ENCODE data around the gene PLG.
"Not testable (repeated sequence)": the region's sequence is repeated elsewhere in the genome, so short reads cannot be mapped to it uniquely, and the experiment has no call there.

The PLG gene

DNA sequence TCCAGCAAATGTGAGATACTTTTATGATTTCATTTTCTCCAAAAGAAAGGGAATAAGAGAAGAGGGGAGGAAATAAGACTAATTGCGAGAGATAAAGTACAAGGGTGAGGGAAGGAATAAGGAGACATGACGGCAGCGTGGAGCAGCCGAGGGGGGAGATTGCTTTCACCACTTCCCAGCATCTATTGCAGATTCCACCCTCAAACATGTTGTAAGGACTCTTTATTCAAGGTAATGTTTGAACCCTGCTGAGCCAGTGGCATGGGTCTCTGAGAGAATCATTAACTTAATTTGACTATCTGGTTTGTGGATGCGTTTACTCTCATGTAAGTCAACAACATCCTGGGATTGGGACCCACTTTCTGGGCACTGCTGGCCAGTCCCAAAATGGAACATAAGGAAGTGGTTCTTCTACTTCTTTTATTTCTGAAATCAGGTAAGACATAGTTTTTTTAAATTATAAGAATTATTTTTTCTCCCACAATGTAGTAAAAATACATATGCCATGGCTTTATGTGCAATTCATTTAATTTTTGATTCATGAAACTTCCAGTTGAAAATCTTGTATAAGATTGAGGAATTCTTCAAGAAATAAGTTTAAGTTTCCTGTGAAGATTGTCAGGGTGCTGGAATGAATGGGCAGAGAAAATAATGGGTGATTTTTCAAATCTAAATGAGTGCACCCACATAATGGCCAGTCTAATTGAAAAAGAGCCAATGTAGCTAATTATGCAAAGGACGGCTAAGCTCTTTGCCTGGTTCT, at the start of gene PLG:
TSS of gene PLG (plus strand) at position 327 of the 763 bp plus-strand sequence. CDS start at position 388, 61 bp downstream.
- not testable (repeated sequence) for DNase-seq (ENCODE audit: low spot score); FAIRE-seq

DNA sequence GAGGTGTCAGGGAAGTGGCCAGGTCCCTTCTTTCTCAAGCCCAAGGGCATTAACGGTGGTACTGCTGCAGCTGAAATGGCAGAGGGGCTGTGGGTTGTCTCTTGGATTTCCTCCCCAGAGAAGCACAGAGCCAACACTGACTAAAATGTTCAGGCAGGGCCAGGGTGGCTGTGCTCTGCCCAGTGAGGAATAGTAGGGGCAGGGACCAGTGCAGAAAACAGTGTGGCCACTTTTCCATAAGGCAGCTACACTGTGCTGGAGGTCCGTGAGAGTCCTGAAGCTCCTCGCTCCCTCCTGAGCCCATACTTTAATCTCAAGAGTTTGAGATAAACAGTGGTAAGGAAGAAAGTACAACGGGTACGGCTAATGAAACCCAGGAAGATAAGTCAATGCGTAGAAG, 42.5 kb upstream of the PLG start:
- FAIRE-seq, result no peak

DNA sequence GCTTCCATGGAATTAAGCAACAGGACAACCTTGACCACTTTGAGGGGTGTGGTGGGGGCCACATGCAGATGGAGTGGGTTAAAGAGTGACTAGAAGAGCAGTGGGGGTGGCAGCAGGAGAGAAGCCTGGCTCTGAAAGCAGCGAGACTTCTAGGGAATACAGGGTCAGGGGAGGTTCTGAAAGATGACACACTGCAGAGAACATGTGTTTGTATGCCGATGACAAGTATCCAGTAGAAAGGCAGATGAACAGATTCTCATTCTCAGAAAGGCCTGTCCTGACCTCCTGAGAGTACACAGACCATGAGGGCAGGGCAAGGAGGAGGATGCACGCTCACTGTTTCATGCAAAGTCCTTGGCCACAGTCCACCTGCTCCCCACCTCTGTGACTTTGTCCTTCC, 40.8 kb upstream of the PLG start:
- DNase-seq (ENCODE audit: low spot score) (no peak), FAIRE-seq (no peak)

More for the DNA sequence above, 42.5 kb upstream of the PLG start:
- no peak for DNase-seq (ENCODE audit: low spot score)

DNA sequence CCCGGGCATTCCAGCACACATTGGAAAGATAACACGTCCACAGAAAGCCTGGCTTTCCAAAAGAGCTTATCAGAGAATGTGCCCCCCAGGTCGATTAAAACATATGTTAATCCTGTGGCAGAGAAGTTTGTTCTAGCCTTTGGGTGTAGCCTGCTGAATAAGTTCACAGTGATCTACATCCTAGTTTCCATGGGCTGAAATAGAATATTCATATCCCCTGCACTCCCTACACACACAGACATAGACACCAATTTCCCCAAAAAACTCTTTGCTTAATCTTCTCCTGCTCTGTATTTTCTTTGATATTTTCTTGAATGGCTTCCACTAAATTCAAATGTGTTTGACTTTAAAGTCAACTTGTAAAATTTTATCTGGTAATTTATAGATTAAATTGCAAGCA, 39.6 kb upstream of the PLG start:
- FAIRE-seq (no peak), DNase-seq (ENCODE audit: low spot score) (no peak)

DNA sequence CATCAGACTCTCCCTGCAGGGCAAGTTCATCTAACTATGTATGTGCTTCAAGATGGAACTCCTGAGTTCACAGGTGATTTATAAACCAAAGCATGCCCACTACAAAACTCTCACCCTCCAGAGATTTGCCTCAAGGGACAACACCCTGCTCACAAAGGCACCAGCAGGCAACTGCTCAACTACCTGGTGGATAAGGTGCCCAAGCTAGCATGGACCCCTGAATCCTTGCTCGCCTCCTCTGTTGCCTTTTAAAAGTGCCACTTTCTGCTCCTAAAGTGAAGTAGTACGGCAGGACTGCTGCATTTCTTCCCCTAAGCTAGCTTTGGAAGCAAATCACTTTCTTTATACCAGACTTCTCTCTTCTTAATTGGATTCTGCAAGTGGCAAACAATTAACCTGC, 39.2 kb upstream of the PLG start:
- DNase-seq (ENCODE audit: low spot score) (no peak), FAIRE-seq (no peak)

DNA sequence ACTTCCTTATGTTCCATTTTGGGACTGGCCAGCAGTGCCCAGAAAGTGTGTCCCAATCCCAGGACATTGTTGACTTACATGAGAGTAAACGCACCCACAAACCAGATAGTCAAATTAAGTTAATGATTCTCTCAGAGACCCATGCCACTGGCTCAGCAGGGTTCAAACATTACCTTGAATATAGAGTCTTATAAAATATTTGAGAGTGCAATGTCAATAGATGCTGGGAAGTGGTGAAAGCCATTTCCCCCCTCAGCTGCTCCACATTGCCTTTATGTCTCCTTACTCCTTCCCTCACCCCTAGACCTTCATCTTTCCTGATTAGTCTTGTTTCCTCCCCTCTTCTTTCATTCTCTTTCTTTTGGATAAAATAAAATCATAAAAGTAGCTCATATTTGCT, 37.8 kb upstream of the PLG start, which contains the start of gene LPA:
TSS of gene LPA (minus strand) at position 78 of the 400 bp plus-strand sequence. CDS start at position 17, 61 bp downstream.
- DNase-seq (ENCODE audit: low spot score); FAIRE-seq: not testable (repeated sequence)

DNA sequence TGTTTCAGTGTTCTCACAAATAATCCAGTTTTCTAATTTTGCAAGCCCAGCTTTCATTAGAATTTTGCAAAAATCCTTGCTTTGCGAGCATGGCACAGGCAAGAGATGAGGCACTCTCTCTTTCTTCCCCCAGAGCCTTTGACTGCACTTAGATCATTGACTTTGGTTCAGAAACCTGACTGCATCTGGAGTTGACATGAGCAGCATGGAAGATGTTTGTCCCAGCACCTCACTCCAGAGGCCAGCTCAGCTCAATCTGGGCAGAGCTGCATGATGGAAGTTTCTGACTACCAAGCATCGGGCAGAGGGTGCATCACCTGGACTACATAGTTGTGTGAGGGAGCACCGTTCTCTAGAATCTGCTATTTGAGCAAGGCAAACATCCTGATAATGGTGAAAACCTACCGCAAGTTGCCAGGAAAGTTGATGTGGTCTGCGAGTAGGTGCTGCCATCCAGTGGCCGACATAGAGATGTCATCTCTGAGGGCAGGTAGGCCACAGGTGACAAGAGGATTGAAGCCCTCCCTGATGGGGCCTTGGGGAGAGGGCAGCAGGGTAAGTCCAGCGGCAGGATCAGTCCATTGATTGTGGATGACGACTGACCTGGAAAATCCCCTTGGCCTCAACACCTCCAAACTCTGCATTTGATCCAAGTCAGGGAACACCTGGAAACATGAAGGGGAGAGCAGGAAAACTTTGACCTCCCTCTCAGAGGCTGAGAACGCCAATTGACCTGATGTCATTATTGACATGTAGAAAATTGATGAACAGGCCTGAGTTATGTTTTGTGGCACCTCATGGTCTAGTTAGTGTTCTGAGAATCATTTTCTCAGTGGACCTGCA, 34.2 kb upstream of the PLG start:
- FAIRE-seq (peak; percentile 77), DNase-seq (ENCODE audit: low spot score) (peak; percentile 63)

DNA sequence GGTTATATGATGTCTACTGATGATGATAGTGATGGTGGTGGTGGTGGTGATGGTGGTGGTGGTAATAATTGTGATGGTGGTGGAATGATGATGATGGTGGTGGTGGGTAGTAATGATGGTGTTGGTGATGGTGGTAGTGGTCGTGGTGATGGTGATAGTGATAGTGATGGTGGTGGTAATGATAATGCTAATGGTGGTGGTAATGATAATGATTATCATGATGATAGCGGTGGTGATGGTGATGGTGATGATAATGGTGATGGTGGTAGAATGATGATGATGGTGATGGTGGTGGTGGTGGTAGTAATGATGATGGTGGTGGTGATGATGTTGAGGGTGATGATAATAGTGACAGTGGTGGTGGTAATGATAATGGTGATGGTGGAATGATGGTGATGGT, 33.5 kb upstream of the PLG start:
- DNase-seq (ENCODE audit: low spot score) (no peak), FAIRE-seq (peak; percentile 97)

DNA sequence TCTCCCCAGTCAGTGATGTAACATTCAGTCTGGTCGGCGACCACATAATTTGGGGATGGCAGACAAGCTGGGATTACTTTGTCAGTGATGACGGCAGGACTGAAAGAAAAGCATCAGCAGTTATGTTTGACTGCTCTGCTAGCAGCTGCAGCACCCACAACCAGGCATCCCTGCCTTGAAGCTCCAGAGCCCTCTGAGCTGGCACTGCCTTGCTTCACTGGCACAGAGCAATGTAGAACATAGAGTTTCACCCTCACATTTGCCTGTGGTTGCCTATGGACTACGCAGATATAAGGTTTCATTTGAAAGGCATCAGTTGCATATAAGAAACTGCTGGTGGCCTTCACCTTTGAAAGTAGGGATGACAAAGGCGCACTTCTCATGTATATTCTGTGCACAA, 25.6 kb upstream of the PLG start:
- not testable (repeated sequence) for FAIRE-seq; DNase-seq (ENCODE audit: low spot score)

DNA sequence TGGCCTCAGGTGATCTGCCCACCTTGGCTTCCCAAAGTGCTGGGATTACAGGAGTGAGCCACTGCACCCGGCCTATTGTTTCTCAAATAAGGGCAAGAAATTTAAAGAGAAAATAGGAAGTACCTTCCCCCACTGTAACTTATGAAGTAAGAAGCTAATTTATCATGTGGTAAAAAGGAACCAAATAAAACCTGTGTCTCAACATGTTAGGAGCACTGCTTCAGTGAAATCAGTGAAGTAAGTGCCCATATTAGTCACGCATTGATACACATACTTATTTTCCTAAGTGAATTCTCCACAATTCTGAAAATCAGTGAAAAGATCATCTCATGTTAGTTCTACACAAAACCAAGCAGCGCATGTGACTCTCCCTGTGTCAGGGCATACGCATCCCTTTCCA, 23.8 kb upstream of the PLG start:
- no peak for DNase-seq (ENCODE audit: low spot score)
- FAIRE-seq, result no peak

DNA sequence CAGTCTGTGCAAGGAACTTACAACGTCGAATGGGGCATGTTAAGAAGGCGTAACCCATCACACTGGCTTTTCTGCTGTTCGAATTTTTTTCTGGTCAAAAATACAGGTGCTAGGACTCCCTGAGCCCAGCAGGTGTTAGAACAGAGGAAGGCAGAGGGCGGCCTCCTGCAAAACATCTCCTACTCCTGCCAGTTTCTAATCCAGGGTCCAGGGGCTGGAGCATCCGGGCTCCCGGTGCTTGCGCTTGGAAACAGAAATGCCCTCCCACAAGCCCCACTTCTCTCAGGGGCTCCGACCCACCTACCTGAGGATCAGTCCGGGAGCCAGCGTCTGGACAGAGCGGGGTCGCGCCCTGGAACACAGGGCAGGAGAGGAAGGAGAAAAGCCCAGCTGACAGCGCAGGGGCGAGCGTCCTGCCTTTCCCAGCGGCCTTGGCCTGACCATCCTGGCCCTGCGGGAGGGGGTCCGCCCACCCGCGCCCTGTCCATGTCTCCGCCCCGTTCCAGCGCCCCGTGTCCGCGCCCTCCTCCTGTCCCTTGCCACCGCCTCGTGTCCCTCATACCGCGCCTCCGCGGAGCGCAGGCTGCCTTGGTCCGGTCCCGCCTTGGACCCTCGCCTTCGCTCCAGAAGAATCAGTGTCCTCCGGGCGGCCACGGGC, 23.2 kb upstream of the PLG start:
- no peak for DNase-seq (ENCODE audit: low spot score)
- no peak for FAIRE-seq

DNA sequence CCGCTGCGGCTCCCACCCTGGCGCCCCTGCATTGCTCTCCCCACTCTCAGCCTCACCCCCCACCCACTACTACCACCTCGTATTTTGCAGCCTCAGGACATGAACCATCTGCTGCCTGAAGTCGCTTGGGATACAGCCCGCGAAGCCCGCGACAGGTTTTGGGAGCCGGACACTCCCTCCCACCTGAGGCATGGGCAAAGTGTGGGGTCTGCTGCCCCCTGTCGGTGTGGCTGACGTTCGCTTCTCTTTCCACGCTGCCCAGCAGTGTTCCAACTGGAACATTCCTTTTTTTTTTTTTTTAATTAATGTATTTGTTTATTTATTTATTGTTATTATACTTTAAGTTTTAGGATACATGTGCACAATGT, 22.7 kb upstream of the PLG start:
- FAIRE-seq (no peak), DNase-seq (ENCODE audit: low spot score) (no peak)

DNA sequence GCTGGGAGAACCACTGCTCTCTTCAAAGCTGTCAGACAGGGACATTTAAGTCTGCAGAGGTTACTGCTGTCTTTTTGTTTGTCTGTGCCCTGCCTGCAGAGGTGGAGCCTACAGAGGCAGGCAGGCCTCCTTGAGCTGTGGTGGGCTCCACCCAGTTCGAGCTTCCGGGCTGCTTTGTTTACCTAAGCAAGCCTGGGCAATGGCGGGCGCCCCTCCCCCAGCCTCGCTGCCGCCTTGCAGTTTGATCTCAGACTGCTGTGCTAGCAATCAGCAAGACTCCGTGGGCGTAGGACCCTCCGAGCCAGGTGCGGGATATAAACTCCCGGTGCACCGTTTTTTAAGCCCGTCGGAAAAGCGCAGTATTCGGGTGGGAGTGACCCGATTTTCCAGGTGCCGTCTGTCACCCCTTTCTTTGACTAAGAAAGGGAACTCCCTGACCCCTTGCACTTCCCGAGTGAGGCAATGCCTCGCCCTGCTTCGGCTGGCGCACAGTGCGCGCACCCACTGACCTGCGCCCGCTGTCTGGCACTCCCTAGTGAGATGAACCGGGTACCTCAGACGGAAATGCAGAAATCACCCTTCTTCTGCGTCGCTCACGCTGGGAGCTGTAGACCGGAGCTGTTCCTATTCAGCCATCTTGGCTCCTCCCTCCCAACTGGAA, 16.8 kb upstream of the PLG start:
- DNase-seq (ENCODE audit: low spot score); FAIRE-seq: not testable (repeated sequence)

DNA sequence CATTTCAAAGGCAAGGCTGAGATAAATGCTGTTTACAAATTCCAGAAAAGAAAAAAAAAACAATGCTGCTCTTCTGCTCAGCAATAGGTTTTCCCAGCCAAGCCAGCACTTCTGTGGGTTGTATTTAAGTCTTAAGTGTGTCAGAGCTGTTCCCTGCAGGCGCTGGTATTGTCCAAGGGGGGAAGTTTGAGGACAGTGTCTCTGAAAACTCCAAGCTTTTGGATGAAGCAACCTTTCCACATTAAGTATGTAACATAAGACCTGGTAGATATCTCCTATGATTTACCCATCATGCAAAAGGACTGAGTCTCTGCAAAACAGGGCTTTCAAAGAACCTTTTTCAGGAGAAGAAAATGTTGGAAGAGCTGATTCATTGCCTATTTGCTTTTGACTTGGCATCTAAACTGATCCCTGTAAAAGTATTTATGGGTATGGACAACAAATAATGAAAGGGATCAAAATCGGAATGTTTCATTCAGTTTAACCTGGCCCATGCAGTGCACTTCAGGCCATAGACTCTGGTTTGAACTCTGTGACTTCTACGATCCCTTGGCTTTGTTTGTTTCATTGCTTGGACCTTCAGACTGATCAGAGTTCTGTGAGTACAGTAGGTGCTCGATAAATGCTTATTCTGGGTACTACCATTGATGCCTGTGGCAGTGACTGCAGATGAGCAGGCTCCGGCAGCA, 16.1 kb upstream of the PLG start:
- FAIRE-seq (no peak), DNase-seq (ENCODE audit: low spot score) (no peak)

DNA sequence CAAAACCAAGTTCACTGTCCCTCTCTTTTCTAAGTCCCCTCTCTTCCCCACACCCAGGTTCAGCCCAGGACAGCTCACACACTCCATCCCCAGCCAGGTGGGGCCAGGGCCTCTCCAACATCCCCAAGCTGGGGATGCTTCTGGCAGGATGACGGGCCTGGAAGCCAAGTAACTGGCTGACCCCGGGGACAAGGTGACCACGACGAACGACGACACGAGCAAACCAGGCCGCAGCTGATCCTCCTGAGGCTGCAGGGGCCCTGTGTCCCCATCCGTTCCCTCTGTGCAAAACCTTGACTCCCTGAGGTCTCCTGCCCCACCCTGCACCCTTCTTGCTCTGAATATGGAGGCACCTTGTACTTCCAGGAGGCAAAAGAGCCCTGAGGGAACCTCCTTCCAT, 11.6 kb upstream of the PLG start:
- FAIRE-seq, result no peak

DNA sequence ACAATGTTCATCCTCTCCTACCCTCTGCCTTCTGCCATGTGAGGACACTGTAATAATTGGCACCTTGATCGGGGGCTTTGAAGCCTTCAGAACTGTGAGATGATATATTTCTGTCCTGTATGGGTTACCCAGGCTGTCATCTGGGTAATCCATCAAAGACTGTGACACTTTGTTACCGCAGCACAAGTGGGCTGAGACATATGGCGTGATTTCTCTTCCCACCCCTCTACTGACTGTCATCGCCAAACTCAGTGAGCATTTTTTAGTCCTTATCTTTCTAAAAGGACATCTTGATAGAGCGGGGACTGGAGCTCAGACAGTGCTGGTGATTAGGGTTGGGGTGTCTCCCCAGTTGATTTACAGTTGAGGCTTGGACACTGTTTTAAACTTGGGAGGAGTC, 10.4 kb upstream of the PLG start:
- no peak for DNase-seq (ENCODE audit: low spot score)
- no peak for FAIRE-seq

More for the DNA sequence above, 11.6 kb upstream of the PLG start:
- DNase-seq (ENCODE audit: low spot score), result no peak

DNA sequence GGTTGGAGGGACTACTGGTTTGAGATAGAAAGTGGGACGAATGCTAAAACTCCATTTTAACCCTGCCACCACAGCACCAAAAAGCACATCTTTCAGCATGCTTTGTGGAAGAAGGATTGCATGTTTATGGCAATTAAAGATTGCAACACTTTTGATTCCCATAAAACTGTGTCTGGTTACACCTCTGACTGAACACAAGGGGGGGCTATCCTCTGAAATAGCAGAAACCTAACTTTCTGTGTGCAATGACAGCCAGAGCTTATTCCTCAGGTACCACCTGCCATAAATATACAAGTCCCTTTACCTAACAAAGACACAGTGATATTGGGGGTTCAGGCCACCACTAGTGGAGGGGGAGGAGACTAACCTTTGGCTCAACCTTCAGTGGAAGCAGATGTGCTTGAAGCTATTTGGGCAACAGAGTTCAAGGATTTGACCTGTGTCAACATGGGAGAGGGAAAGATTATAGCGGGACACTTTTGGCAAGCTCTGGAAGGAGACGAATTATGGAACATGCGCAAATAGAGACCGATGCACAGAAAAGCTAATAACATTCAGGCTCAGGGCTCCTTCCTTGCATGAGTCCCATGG, 9.6 kb upstream of the PLG start:
- no peak for DNase-seq (ENCODE audit: low spot score)
- FAIRE-seq, result no peak

DNA sequence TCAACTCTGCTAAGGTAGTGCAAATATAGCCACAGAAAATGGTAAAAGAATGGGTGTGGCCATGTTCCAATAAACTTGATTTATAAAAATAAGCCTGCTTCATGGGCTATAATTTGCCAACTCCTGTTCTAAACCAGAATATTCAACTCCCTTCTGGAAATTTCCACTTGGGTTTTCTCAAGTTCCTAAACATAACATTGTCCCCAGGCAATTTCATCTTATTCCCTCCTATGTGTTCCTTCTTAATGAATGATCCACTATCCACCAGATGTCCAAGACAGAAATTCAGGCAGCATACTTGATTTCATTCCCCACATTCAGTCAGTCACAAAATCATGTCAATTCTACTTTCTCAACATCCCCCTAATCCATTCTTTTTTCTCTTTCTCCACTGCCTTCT, 7.0 kb upstream of the PLG start:
- not testable (repeated sequence) for DNase-seq (ENCODE audit: low spot score); FAIRE-seq

DNA sequence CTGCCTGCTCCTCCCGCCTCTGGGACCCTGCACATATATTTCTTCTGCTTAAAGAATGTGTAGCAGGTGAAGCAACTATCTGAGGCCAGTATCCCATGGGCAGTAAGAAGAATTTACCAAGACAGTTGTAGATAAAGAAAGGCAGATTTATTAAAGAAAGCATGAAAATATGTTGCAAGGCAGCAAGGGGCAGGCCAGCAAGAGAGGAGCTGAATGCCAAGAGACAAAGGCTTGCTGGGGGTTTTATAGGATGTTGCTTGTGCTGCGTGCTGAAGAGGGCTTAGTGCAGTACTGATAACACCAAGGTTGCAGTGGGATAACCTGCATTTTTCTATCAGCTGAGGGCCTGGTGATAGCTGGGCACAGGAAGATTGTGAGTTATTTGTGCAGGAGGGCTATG, 6.4 kb upstream of the PLG start:
- DNase-seq (ENCODE audit: low spot score); FAIRE-seq: not testable (repeated sequence)

DNA sequence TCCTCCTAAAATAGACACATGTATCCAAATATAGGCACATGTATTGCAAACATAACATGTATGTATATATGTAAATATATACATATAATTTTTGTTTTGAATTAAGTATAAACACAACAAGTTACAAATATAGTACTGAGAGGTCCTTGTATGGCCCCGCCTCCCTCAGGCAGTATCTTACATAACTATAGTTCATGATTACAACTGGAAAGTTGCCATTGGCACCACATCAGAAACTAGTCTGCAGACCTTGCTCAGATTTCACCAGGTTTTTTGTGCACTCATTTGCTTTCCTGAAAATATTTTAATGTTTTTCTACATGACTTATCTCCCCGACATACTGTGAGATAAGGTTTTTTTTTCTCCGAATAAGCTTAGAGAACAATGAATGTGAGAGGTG, 5.2 kb upstream of the PLG start:
- FAIRE-seq; DNase-seq (ENCODE audit: low spot score): not testable (repeated sequence)
